CD4-positive, alpha-beta T cell treated with Interleukin-17A for 1 hour (primary cell): ENCODE data around the gene RORC.
A peak's percentile ranks its signal among the peaks of the same experiment; 100 is the strongest.
"Not testable (repeated sequence)": the region's sequence is repeated elsewhere in the genome, so short reads cannot be mapped to it uniquely, and the experiment has no call there.

ENCODE experiments used
- DNase-seq: peaks from one replicate; pipeline ENCODE4 v3.0.0-alpha.2; 2020

RORC gene

GRCh38 chr1:151768351-151769066, 63.1 kb downstream of the RORC start:
- not testable (repeated sequence) for DNase-seq

- DNase-seq: no peak
Measured at GRCh38 chr1:151763990-151764389, 67.6 kb downstream of the RORC start.

GRCh38 chr1:151762941-151763921, 68.4 kb downstream of the RORC start, which contains the start of gene MRPL9:
Gene MRPL9 (minus strand): TSS chr1:151763496. CDS start chr1:151763479, 17 bp downstream.
- peak; percentile 87 for DNase-seq

- DNase-seq: no peak
Measured at GRCh38 chr1:151760597-151761385, 70.8 kb downstream of the RORC start.

GRCh38 chr1:151759241-151759640, 72.4 kb downstream of the RORC start:
- DNase-seq: no peak

- DNase-seq: no peak
Measured at GRCh38 chr1:151756291-151756690, 75.3 kb downstream of the RORC start.
